ENCODE data around the gene NKPD1. TPM values are rescaled to one million over a fixed set of nuclear protein-coding genes. Genes with fewer than 3 reads are reported as not detected.

Gene NKPD1, protein sequence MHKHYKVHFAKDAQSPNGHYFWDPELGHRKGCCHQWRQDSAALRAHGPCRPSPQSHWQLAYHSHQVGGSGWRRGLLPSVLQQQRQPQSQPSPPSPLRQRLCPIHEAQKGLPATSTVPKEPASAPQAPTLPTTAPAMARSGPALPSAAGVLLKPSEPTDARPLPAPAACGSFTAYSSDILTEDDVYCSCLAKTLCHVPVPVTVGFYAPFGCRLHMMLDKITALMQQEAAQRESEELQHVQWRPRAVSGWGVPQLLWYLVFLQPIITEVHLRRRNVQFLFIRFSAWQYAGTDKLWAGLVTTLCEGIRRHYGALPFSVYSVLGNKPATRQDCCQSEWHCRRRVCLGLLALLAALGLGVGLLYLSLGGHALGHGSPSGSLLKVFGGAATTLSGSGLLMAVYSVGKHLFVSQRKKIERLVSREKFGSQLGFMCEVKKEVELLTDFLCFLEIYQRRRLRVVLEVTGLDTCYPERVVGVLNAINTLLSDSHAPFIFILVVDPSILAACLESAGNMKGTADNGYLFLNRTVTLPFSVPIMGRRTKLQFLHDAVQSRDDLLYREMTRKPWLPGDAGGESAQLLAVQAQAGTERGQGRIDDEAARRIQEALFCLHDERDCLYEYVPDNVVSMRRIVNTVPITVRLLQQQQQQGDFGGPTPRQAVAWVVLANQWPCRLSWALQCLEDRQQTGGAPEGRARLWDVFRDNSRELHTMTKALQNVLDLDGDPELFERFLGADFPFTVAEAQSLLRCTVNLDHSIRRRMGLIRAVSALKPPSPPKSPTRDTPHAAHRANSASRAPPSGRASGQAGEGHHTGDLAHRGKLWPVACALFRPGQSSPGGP
- total RNA-seq: not detected

DNA sequence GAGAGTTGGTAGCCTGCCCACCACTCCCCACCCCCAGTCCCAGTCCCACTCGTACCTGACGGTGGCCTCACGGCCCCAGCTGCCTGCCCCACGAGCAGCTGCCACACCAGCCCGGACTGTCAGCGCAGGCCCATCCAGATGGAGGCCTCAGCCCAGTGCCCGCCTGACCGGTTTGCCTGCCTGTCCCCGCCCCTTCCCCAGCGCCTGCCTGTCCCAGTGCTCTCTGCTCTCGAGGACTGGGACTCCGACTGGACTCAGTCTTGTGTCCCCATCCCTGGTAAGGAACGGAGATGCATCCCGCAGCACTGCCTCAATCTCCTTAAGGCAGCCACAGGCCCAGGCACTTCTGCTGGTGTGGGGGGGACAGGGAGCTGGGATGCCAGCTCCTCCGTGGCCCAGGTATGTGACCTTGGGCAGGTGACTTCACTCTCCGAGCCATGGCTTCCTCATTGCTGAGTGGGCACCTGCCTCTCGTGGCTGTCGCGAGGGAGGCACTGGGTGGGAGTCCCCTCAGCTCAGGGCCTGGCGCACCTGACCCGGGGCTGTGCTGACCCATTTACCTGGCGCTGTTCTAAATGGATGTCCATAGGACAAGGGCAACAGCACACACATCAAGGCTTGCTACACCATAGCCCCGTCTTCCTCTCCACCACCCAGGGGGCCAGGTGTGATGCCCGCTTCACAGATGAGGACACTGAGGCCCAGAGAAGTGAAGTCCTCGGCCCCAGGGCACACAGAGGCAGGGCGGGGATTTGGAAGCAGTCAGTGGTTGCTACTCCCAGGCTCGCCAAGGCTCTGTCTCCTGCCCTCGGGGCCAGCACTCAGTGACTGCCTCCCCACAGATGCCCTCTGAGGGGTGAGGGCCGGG is at the start of gene NKPD1:
NKPD1 (minus strand) TSS at position 113 of the 868 bp plus-strand sequence. CDS start 832 bp downstream, outside the sequence.
- DNase-seq (ENCODE audit: low spot score): no peak
- intact Hi-C loops (cut with DNase I): no loop called here
- no peak for ATAC-seq

- ATAC-seq: no peak
- intact Hi-C loops (cut with DNase I): no loop called here
- no peak for DNase-seq (ENCODE audit: low spot score)
These were observed 45.5 kb upstream of the NKPD1 start for GRCh38 chr19:45206328-45206727.

DNA sequence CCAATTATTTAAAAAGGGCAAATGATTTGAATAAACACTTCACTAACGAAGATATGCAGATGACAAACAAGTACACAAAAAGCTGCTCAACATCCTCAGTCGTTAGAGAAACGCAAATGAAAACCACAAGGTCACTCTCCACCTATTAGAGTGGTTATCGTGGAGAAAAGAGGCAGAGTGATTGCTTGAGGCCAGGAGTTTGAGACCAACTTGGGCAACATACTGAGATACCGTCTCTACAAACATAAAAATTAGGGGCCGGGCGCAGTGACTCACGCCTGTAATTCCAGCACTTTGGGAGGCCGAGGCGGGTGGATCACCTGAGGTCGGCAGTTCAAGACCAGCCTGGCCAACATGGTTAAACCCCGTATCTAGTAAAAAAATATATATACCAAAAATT is 45.0 kb upstream of the NKPD1 start:
- intact Hi-C loops (cut with DNase I): no loop called here
- no peak for DNase-seq (ENCODE audit: low spot score)
- ATAC-seq: no peak

DNA sequence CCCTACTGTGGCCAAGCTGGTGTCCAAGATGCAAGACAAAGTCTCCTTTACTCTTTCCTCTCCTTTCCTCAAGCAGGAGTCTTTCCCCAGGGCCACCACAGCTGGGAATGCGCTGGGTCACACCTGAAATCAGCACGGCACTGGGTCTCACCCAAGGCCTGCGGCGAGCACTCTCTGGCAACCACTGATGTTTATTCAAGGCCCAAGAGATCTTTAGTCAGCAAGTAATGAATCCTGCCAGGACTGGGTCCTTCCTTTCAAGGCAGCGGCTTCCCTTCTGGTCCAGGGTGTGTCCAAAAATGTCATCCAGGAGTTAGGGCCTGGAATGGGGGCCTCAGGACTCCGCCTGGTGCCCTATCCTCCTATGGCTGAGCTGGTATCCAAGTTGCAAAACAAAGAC is 41.9 kb upstream of the NKPD1 start:
- DNase-seq (ENCODE audit: low spot score) (no peak), ATAC-seq (no peak)
- intact Hi-C loops (cut with DNase I): loop anchor here (5.0 kb wide), 1 partner anchor 45 kb away; the partner anchor contains the start of gene EXOC3L2

GRCh38 chr19:45200568-45200967 is 39.8 kb upstream of the NKPD1 start:
- intact Hi-C loops (cut with DNase I): loop anchor here (5.0 kb wide), 1 partner anchor 47 kb away; the partner anchor contains the start of gene EXOC3L2
- DNase-seq (ENCODE audit: low spot score) (no peak), ATAC-seq (peak; percentile 80)

- DNase-seq (ENCODE audit: low spot score) (no peak), ATAC-seq (no peak)
- intact Hi-C loops (cut with DNase I): no loop called here
These were observed 35.0 kb upstream of the NKPD1 start for GRCh38 chr19:45195764-45196163.

DNA sequence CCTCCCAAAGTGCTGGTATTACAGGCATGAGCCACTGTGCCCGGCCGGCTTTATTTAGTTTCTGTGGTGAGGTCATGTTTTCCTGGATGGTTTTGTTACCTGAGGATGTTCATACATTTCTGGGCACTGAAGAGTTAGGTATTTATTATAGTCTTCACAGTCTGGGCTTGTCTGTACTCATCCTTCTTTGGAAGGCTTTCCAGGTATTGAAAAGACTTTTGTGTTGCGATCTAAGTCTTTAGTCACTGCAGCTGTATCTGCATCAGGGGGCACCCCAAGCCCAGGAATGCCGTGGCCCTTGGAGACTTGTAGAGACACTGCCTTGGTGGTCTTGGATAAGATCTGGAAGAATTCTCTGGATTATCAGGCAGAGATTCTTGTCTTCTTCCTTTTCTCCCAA is 30.6 kb upstream of the NKPD1 start:
- intact Hi-C loops (cut with DNase I): no loop called here
- DNase-seq (ENCODE audit: low spot score) (no peak), ATAC-seq (no peak)

DNA sequence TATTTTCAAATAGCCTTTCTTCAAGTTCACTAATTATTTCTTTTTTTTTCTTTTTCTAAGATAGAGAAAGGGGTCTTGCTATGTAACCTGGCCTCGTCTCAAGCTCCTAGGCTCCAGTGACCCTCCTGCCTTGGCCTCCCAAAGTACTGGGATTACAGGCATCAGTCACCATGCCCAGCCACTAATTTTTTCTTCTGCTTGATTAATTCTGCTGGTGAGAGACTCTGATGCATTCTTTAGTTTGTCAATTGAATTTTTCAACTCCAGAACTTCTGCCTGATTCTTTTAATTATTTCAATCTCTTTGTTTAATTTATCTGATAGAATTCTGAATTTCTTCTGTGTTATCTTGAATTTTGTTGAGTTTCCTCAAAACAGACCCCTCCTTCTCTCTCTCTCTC is 29.2 kb upstream of the NKPD1 start:
- DNase-seq (ENCODE audit: low spot score): no peak
- intact Hi-C loops (cut with DNase I): loop anchor here (10.0 kb wide), 1 partner anchor 145 kb away; no protein-coding TSS in a partner anchor
- ATAC-seq: no peak

DNA sequence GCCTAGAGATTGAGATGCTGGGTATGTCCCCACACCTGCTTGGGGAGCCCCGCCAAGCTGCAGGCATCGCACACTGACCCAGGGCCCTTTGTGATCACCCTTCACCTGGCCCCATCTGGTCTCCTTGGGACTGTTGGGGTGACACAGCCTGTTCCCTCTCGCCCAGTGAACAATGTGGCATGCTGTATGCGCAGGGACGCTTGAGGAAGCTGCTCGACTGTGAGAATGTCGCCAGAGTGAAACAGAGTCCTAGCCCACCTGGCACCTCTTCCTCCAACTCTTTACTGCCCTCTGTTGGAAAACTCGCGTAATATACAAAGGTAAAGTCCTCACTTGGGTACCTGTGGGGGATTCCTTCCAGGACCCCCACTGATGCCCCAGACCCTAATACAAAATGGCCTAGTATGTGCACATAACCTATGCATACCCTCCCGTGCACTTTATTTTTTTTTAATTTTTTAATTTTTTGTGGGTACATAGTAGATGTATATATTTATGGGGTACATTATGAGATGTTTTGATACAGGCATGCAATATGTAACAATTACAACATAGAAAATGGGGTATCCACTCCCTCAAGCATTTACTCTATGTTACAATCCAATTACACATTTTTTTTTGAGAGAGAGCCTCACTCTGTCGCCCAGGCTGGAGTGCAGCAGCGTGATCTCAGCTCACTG is 26.8 kb upstream of the NKPD1 start:
- DNase-seq (ENCODE audit: low spot score) (no peak), ATAC-seq (no peak)
- intact Hi-C loops (cut with DNase I): loop anchor here (10.0 kb wide), 1 partner anchor 147 kb away; no protein-coding TSS in a partner anchor

GRCh38 chr19:45186509-45187334 is 25.9 kb upstream of the NKPD1 start:
- DNase-seq (ENCODE audit: low spot score): no peak
- ATAC-seq: no peak
- intact Hi-C loops (cut with DNase I): loop anchor here (10.0 kb wide), 1 partner anchor 148 kb away; no protein-coding TSS in a partner anchor

DNA sequence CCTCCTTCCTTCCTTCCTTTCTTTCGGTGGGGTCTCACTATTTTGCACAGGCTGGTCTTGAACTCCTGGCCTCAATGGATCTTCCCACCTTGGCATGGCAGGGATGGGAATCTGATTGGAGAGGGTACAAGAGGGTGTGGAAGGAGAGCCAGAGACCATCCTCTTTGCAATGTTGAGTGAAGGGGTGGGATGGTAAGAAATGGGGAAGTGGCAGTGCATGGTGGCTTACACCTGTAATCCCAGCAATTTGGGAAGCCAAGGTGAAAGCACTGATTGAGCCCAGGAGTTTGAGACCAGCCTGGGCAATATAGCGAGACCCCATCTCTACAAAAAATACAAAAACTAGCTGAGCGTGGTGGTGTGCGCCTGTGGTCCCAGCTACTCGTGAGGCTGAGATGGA is 23.3 kb upstream of the NKPD1 start:
- ATAC-seq (no peak), DNase-seq (ENCODE audit: low spot score) (no peak)
- intact Hi-C loops (cut with DNase I): loop anchor here (10.0 kb wide), 1 partner anchor 151 kb away; no protein-coding TSS in a partner anchor

DNA sequence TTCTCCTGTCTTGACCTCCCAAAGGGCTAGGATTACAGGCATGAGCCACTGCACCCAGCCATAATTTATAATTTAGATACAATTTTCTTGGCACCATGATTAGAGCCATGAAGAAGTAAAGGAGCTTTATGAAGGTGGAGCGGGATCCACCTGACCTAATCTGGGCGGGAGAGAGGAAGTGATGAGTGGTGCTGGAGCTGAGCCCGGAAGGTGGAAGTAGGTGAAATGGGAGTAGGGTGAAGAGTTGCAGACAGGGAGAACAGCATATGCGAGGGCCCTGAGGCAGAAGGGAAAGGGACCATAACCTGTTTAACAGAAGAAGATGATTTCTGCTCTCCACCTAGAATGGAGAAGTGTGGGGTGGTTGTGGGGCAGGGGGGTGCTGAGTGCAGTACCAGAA is 22.0 kb upstream of the NKPD1 start:
- intact Hi-C loops (cut with DNase I): loop anchor here (10.0 kb wide), 1 partner anchor 152 kb away; no protein-coding TSS in a partner anchor

GRCh38 chr19:45180936-45181335 is 20.2 kb upstream of the NKPD1 start:
- DNase-seq (ENCODE audit: low spot score) (no peak), ATAC-seq (no peak)
- intact Hi-C loops (cut with DNase I): loop anchor here (10.0 kb wide), 1 partner anchor 154 kb away; no protein-coding TSS in a partner anchor

More for the DNA sequence above, 22.0 kb upstream of the NKPD1 start:
- DNase-seq (ENCODE audit: low spot score) (no peak), ATAC-seq (no peak)

GRCh38 chr19:45179892-45180370 is 19.1 kb upstream of the NKPD1 start:
- intact Hi-C loops (cut with DNase I): loop anchor here (10.0 kb wide), 1 partner anchor 155 kb away; no protein-coding TSS in a partner anchor
- no peak for DNase-seq (ENCODE audit: low spot score)
- no peak for ATAC-seq

DNA sequence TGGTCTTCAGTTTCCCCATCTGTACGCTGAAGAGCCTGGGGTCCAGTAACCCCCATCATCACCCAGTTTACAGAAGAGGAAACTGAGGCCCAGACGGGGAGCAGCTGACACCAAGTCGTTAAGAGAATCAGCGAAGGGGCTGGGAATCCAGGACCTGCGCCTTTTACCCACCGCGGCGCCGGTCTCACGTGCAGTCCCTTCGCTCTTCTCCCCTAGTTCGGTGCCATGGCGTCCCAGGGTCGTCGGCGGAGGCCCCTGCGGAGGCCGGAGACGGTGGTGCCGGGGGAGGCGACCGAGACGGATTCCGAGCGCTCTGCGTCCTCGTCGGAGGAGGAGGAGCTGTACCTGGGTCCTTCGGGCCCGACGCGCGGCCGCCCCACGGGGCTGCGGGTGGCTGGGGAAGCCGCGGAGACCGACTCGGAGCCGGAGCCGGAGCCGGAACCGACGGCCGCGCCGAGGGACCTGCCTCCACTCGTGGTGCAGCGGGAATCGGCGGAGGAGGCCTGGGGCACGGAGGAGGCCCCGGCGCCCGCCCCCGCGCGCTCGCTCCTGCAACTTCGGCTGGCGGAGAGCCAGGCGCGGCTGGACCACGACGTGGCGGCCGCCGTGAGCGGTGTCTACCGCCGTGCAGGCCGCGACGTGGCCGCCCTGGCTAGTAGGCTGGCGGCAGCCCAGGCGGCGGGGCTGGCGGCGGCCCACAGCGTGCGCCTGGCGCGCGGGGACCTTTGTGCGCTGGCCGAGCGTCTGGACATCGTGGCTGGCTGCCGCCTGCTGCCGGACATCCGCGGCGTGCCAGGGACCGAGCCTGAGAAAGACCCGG is 18.5 kb upstream of the NKPD1 start:
- ATAC-seq (no peak), DNase-seq (ENCODE audit: low spot score) (no peak)

More for the DNA sequence above, 18.5 kb upstream of the NKPD1 start:
- intact Hi-C loops (cut with DNase I): no loop called here

All from sciatic nerve (tissue), 2 donors.